Adrenal gland (tissue), 5 donors: ENCODE data around the gene COPS7A.

Source experiments
- CTCF ChIP-seq, 6 experiments: fragments of 450-650 bp in 4 of 6; fragments of 200-600 bp in 2 of 6; sonication (generic) in 1 of 6; IDR thresholded peaks; 1 replicate in 5 of 6; 2 replicates in 1 of 6; pipeline versions ENCODE4 v1.5.1 to v1.8.0; 2016 to 2021; ENCODE audit warnings: antibody characterized with exemption in 6 of 6, mild to moderate bottlenecking in 2 of 6, moderate library complexity in 1 of 6
- POLR2A ChIP-seq, 2 donors: fragments of 450-650 bp; IDR thresholded peaks; one replicate each; pipeline ENCODE4 v1.6.1; 2017; ENCODE audit warnings: antibody characterized with exemption in 2 of 2, mild to moderate bottlenecking in 2 of 2, moderate library complexity in 1 of 2
- donor health status: DM: no; HTN: no; CAD: no.

DNA sequence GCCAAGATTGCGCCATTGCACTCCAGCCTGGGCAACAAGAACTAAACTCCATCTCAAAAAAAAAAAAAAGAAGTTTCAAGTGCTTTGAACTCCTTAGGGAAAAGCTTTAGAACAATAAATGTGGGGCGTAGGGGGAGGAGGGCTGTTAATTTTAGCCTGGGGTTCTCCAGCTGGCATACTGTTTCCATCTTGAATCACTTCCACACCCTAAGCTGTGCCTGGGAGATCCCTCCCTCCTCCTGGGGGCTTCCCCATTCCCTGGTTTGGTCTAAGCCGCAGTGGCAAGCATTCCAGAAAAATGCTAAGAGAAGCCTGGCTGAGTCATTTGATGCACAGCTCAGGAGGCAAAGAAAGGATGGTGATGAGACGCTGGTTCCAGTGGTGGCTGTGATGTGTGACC is 32.4 kb upstream of the COPS7A start:
- no peak for TF ChIP-seq CTCF (IDR thresholded peaks at IDR 0.05)
- no peak for TF ChIP-seq POLR2A (IDR thresholded peaks at IDR 0.05)
